Prostate gland (tissue), 2 donors: Measurements from ENCODE around the gene PSMD11. TPM values are rescaled to one million over a fixed set of nuclear protein-coding genes. Genes with fewer than 3 reads are reported as not detected.

Experiments
- DNase-seq: peaks from one replicate; pipeline ENCODE4 v3.0.0-alpha.2; 2019; ENCODE audit warnings: low spot score
- H3K27ac ChIP-seq, 2 donors: fragments of 200-600 bp; sonication (generic); 2 replicates each; pipeline ENCODE4 v1.5.1; 2017 to 2019
- H3K27me3 ChIP-seq: fragments of 200-600 bp; sonication (generic); replicated peaks from 2 replicates; pipeline ENCODE4 v1.5.1; 2019; ENCODE audit not compliant: insufficient read depth
- H3K36me3 ChIP-seq, 2 donors: fragments of 200-600 bp; sonication (generic); 1 replicate in 1 of 2; 2 replicates in 1 of 2; pipeline versions ENCODE4 v1.5.1 to v1.8.1; 2017 to 2019
- H3K4me1 ChIP-seq: fragments of 200-600 bp; sonication (generic); replicated peaks from 2 replicates; pipeline ENCODE4 v1.5.1; 2019
- H3K4me3 ChIP-seq, 2 donors: fragments of 200-600 bp; sonication (generic); 2 replicates each; pipeline ENCODE4 v1.5.1; 2017 to 2019
- H3K9me3 ChIP-seq: fragments of 200-600 bp; sonication (generic); 2 replicates; pipeline ENCODE4 v1.5.1; 2017
- POLR2A ChIP-seq: fragments of 450-650 bp; IDR thresholded peaks from one replicate; pipeline ENCODE4 v1.6.1; 2016; ENCODE audit warnings: antibody characterized with exemption, mild to moderate bottlenecking
- POLR2AphosphoS5 ChIP-seq: sonication (generic); formaldehyde crosslinking; IDR thresholded peaks from one replicate; pipeline ENCODE4 v1.6.1; 2017; ENCODE audit warnings: antibody characterized with exemption
- WGBS: methylation state at CpG from one replicate; pipeline ENCODE4 v1.1.5; 2018; 5-methylcytosine and 5-hydroxymethylcytosine counted together
- intact Hi-C: fragments of 100-400 bp; cut with DNase I; formaldehyde crosslinking; loops from one replicate; pipeline ENCODE4 v1.14.2; 2022
- total RNA-seq, 2 donors: library from RNA; depleted of rRNA; stranded (reverse); fragments of >200 nt; gene quantifications; one replicate each; pipeline ENCODE4 v1.1.0, GENCODE V29; 2016
- TF ChIP-seq, protein P1 (sequence below), 4 experiments: fragments of 200-600 bp in 2 of 4; fragments of 450-650 bp in 2 of 4; sonication (generic) in 2 of 4; IDR thresholded peaks; 1 replicate in 3 of 4; 2 replicates in 1 of 4; pipeline ENCODE4 v1.5.1; 2016 to 2019; ENCODE audit warnings: antibody characterized with exemption in 4 of 4, mild to moderate bottlenecking in 2 of 4, moderate library complexity in 2 of 4

PSMD11 gene
- total RNA-seq, 2 donors from 2014 or later: 47.4 to 53.3 TPM

DNA sequence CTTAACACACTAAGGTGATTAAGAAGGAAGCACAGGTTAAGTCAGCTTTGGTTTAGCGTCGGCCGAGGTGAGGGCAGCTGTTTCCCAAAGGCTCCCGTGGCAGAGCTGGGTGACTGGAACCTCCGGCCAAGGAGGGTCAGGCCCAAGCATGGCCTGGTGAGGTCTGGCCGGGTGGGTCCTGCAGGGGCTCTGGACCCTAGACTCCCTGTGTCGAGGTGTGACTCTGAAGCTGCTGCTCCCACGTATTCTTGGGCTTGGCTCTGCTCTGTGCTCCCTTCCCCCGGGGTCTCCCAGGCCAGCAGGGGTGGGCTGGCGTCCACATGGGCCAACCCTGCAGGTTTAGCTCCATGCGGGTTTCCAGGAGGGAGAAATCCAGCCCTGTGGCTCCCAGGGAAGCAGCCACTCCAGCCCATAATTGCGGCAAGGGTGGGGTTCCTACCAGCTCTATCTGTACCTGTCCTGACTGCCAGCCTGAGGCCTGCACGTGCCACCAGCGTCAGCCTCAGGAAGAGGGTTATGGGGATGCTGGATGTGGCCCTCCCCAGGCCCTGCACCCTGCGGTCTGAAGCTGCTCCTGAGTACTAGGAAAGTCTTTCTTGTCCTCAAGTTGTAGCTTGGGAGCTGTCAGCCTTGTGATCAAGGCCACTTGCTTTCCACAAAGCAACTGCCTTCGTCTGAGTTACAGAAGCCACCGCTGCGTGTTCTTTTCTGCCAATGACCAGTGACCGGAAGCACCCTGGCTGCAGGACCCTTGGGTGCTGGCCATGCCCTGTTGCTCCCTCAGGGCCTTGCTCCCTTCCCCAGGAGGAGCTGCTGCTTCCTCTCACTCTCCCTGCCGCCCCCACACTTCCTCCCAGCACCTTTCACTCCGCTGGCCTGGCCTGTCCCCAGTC lies 47.3 kb downstream of the PSMD11 start:
- no peaks in the 10 kb centered on the region for H3K4me1 ChIP-seq
- H3K36me3 ChIP-seq: no peaks in the 10 kb centered on the region
- no peak overlapping the region for H3K4me3 ChIP-seq
- WGBS: 87% methylated on average over 20 of the region's 21 CpGs
- no peak for TF ChIP-seq POLR2A
- TF ChIP-seq POLR2AphosphoS5: no peak
- TF ChIP-seq, protein P1, sequence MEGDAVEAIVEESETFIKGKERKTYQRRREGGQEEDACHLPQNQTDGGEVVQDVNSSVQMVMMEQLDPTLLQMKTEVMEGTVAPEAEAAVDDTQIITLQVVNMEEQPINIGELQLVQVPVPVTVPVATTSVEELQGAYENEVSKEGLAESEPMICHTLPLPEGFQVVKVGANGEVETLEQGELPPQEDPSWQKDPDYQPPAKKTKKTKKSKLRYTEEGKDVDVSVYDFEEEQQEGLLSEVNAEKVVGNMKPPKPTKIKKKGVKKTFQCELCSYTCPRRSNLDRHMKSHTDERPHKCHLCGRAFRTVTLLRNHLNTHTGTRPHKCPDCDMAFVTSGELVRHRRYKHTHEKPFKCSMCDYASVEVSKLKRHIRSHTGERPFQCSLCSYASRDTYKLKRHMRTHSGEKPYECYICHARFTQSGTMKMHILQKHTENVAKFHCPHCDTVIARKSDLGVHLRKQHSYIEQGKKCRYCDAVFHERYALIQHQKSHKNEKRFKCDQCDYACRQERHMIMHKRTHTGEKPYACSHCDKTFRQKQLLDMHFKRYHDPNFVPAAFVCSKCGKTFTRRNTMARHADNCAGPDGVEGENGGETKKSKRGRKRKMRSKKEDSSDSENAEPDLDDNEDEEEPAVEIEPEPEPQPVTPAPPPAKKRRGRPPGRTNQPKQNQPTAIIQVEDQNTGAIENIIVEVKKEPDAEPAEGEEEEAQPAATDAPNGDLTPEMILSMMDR (IDR thresholded peaks at IDR 0.05): no peak
- H3K27ac ChIP-seq: no peak overlapping the region
- H3K9me3 ChIP-seq: no peaks in the 10 kb centered on the region
- no peaks in the 10 kb centered on the region for H3K27me3 ChIP-seq
- intact Hi-C loops: no loop called here
- no peak for DNase-seq

DNA sequence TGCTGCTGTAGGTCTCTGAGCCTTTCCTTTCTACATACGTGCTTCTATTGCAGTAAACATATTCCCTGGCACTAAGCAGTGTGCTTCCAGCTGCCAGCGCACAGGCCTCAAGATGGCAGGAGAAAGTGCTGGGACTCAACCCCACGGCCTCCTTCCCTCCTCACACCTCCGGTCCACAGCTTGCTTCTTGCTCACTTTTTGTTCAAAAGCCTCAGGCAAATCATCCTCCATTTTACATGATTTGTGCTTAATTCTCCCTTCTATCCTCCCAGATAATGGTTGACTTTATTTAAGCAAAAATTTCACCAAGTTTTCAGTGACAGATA lies 47.9 kb downstream of the PSMD11 start:
- H3K27ac ChIP-seq: no peak overlapping the region
- 82% methylated on average over 4 of the region's 4 CpGs for WGBS
- H3K4me1 ChIP-seq: no peaks in the 10 kb centered on the region
- no peaks in the 10 kb centered on the region for H3K9me3 ChIP-seq
- no peak for TF ChIP-seq POLR2A
- no peak for TF ChIP-seq POLR2AphosphoS5
- no peaks in the 10 kb centered on the region for H3K36me3 ChIP-seq
- intact Hi-C loops: no loop called here
- H3K27me3 ChIP-seq: no peaks in the 10 kb centered on the region
- no peak for DNase-seq
- no peak overlapping the region for H3K4me3 ChIP-seq

- H3K27ac ChIP-seq: no peak overlapping the region
- no peaks in the 10 kb centered on the region for H3K4me1 ChIP-seq
- H3K4me3 ChIP-seq: no peak overlapping the region
- no peaks in the 10 kb centered on the region for H3K27me3 ChIP-seq
- H3K36me3 ChIP-seq: no peaks in the 10 kb centered on the region
- intact Hi-C loops: no loop called here
- DNase-seq: no peak
- TF ChIP-seq, protein P1 (IDR thresholded peaks at IDR 0.05): no peak
- WGBS: 91% methylated on average over 7 of the region's 7 CpGs
- H3K9me3 ChIP-seq: no peaks in the 10 kb centered on the region
These were observed 48.5 kb downstream of the PSMD11 start for GRCh38 chr17:32492648-32493289.

- H3K27me3 ChIP-seq: no peaks in the 10 kb centered on the region
- TF ChIP-seq, protein P1 (IDR thresholded peaks at IDR 0.05): no peak
- TF ChIP-seq POLR2AphosphoS5: no peak
- TF ChIP-seq POLR2A: no peak
- no peaks in the 10 kb centered on the region for H3K36me3 ChIP-seq
- intact Hi-C loops: no loop called here
- no peaks in the 10 kb centered on the region for H3K4me1 ChIP-seq
- no peak overlapping the region for H3K4me3 ChIP-seq
- 94% methylated on average over 15 of the region's 15 CpGs for WGBS
- DNase-seq: no peak
- no peaks in the 10 kb centered on the region for H3K9me3 ChIP-seq
- no peak overlapping the region for H3K27ac ChIP-seq
These were observed 49.3 kb downstream of the PSMD11 start for GRCh38 chr17:32493571-32493970.

- no peak for DNase-seq
- 95% methylated on average over 11 of the region's 11 CpGs for WGBS
- H3K36me3 ChIP-seq: no peaks in the 10 kb centered on the region
- intact Hi-C loops: no loop called here
- H3K27me3 ChIP-seq: no peaks in the 10 kb centered on the region
- H3K27ac ChIP-seq: no peak overlapping the region
- H3K9me3 ChIP-seq: no peaks in the 10 kb centered on the region
- no peak for TF ChIP-seq POLR2AphosphoS5
- TF ChIP-seq, protein P1 (IDR thresholded peaks at IDR 0.05): no peak
- no peak for TF ChIP-seq POLR2A
- H3K4me3 ChIP-seq: no peak overlapping the region
- no peaks in the 10 kb centered on the region for H3K4me1 ChIP-seq
These were observed 49.7 kb downstream of the PSMD11 start for GRCh38 chr17:32493976-32494513.
